ENCODE measurements around the gene MORN1. TPM values are rescaled to one million over a fixed set of nuclear protein-coding genes. Genes with fewer than 3 reads are reported as not detected.
A peak's percentile ranks its signal among the peaks of the same experiment; 100 is the strongest.

MORN1 gene
- total and polyA plus RNA-seq, 2 experiments from 2014 or later: 10.8 to 24.4 TPM

DNA sequence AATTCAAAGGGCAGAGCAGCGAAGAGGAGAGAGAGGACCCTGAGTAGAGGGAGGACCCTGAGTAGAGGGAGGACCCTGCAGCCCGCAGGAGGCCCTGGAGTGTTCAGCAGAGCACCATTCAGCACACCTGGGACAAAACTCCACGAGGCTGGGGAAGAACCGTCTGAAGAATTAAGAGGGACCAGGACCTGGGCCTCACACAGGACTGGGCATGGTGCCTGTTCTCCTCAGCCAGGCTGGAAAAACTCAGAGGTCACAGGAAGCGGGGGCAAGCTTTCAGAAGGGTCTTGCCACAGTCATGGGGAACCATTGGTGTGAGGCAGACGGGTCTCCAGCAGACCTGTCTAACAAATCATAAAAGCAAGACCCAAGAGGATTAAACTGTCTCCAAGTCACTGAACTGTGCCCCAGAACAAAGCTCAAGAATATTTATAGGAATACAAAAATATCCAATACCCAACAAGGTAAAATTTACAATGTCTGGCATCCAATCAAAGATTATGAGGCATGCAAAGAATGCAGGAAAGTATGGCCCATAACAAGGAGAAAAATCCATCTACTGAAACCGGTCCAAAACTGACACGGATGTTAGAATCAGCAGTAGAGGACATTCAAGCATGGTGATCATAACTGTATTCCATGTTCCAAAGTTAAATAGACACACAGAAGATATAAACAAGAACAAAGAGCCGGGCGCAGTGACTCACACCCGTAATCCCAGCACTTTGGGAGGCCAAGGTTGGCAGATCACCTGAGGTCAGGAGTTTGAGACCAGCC is 30.6 kb downstream of the MORN1 start:
- H3K9me3 ChIP-seq (ENCODE audit: low read depth): no peaks in the 10 kb centered on the region
- TF ChIP-seq, protein P1, sequence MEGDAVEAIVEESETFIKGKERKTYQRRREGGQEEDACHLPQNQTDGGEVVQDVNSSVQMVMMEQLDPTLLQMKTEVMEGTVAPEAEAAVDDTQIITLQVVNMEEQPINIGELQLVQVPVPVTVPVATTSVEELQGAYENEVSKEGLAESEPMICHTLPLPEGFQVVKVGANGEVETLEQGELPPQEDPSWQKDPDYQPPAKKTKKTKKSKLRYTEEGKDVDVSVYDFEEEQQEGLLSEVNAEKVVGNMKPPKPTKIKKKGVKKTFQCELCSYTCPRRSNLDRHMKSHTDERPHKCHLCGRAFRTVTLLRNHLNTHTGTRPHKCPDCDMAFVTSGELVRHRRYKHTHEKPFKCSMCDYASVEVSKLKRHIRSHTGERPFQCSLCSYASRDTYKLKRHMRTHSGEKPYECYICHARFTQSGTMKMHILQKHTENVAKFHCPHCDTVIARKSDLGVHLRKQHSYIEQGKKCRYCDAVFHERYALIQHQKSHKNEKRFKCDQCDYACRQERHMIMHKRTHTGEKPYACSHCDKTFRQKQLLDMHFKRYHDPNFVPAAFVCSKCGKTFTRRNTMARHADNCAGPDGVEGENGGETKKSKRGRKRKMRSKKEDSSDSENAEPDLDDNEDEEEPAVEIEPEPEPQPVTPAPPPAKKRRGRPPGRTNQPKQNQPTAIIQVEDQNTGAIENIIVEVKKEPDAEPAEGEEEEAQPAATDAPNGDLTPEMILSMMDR (IDR thresholded peaks at IDR 0.05; ENCODE audit: low read depth, low read length): no peak
- no peak overlapping the region for H3K4me3 ChIP-seq
- no peaks in the 10 kb centered on the region for H3K4me1 ChIP-seq (ENCODE audit: low read depth)
- no peaks in the 10 kb centered on the region for H3K36me3 ChIP-seq
- DNase-seq (ENCODE audit: low read depth in 1 of 2, low spot score in 1 of 2): peak in 1 of 2 donors; percentile 13
- H3K27me3 ChIP-seq: no peaks in the 10 kb centered on the region
- no peak overlapping the region for H3K27ac ChIP-seq

DNA sequence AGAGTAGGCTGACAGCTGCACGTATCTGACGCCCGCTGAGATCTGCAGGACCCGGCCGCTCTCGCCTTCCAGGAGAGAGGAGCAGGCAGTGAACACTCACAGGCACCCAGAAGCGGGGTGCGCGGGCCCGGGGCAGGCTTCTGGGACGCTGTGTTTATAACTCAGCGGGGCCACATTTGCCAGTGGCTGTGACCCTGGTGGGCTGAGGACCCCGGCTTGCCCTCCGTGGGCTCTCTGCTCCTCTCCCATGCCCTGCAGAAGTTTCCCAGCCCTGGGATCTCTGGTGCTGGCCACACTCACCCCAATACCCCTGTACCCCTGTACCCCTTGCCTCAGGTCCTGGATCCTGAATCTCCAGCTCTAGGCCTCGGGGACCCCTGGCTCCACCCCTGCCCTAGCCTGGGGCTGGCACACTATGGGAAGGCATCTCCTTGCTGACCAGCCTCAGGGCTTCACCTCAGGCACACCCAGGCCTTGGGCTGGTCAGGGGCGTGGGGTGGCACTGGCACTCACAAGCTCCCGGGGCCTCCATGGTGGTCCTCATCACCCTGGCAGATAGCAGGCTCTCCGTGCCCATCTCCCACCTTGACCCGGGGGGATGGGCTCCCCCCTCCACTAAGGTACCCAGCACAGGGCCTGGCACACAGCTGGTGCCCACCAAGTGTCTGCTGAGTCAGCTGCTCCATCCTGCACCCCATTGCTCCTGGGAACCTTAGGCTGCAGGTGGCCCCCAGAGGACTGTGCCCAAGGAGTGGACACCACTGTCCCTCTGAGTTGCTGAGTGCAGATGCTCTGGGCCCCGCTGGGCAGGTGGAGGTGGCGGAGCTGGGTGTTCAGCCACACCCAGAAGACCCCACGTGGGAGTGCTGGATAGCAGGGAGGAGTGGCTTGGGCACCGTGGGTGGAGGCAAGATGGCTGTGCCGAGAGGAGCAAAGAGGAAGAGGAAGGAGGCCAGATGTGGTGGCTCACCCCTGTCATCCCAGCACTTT is 32.4 kb downstream of the MORN1 start:
- no peaks in the 10 kb centered on the region for H3K4me1 ChIP-seq (ENCODE audit: low read depth)
- no peak overlapping the region for H3K4me3 ChIP-seq
- H3K27ac ChIP-seq: no peak overlapping the region
- H3K27me3 ChIP-seq: no peaks in the 10 kb centered on the region
- H3K9me3 ChIP-seq (ENCODE audit: low read depth): no peaks in the 10 kb centered on the region
- no peaks in the 10 kb centered on the region for H3K36me3 ChIP-seq
- TF ChIP-seq, protein P1 (IDR thresholded peaks at IDR 0.05; ENCODE audit: low read depth, low read length): no peak
- no peak for DNase-seq (ENCODE audit: low read depth in 1 of 2, low spot score in 1 of 2)

DNA sequence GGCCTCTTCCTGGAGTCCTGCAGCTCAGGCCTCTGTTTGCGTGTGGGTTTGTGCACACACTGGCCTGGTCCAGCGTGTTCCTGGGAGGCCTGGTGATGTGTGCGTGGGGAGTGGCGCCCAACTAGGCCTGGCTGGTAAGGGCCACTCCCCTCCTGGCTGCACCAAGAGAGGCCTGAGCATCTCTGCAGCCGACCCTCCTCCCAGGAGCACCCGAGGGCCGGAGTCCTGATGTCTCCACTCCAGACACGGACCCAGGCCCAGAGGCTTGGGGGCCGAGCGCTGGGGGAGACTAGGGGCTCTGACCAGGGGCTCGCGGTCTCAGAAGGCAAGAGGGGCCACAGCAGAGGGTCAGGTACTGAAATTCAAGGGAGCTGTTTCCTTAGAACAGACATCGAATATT is 33.3 kb downstream of the MORN1 start:
- TF ChIP-seq, protein P1 (IDR thresholded peaks at IDR 0.05; ENCODE audit: low read depth, low read length): no peak
- Histone ChIP-seq H3K9me3 (ENCODE audit: low read depth) (no peaks in the 10 kb centered on the region), H3K27me3 (no peaks in the 10 kb centered on the region), H3K4me1 (ENCODE audit: low read depth) (no peaks in the 10 kb centered on the region), H3K27ac (no peak overlapping the region), H3K36me3 (no peaks in the 10 kb centered on the region), H3K4me3 (no peak overlapping the region)
- DNase-seq (ENCODE audit: low read depth in 1 of 2, low spot score in 1 of 2): no peak

DNA sequence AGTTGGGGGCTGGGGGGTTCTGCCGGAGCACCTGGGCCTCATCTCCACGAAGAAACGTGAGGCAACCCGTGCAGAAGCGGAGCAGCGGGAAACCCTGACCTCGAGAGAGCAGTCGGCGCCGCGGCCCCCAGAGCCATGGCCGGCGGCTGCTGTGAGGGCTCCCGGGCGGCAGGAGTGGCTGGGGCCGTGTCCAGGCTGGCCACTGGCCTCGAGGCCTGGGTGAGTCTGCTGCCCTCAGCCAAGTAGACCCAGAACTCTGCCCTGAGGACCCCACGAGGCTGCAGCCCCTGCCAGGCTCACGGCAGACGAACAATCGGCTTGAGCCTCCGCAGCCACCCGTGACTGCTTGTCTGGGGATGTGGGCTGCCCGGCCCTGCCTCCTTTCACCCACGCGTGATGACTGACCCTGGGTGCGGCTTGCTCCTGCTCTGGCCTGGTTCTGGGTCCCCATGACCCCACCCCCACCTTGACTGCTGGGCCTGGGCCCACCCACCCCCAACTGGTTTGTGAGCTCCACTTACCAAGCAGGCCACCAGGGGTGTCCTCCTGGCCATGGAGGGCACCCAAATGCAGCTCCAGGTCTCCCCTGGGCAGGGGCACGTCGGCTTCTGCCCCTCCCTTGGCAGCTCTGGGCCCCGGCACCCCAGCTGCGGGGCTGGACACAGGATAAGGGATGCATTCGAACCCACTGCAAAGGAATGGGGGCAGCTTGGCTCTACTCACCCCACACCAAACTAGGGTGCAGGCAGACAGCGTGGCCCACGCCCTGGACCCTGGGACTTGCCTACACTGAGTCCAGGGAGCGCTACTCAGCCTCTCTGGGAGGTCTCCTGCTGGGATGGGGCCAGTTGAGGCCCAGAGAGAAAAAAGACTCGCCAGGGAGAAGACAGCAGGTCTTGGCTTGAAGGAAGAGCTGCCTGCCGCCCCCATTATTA is 34.2 kb downstream of the MORN1 start:
- Histone ChIP-seq H3K9me3 (ENCODE audit: low read depth) (no peaks in the 10 kb centered on the region), H3K36me3 (no peaks in the 10 kb centered on the region), H3K4me3 (no peak overlapping the region), H3K4me1 (ENCODE audit: low read depth) (no peaks in the 10 kb centered on the region), H3K27me3 (no peaks in the 10 kb centered on the region), H3K27ac (no peak overlapping the region)
- TF ChIP-seq, protein P1 (IDR thresholded peaks at IDR 0.05; ENCODE audit: low read depth, low read length): no peak
- no peak for DNase-seq (ENCODE audit: low read depth in 1 of 2, low spot score in 1 of 2)

DNA sequence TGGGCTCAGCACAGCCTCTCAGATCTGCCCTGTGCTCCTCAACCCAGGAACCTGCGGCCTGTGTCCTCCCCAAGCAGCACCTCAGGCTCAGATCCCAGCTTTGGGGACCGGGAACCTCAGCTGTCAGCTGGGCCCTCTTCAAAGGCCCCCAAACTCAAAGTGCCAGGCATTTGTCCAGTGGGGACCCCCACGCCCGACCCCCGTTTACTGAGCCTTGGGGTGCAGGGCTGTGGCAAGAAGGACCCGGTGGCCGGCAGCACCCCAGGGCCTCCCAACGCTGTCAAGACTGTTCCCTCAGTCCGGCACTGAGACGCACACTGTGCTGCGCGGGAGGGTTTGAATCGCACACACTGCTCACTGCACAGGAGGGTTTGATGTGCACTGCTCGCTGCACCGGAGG is 35.0 kb downstream of the MORN1 start:
- no peak overlapping the region for H3K27ac ChIP-seq
- H3K27me3 ChIP-seq: no peaks in the 10 kb centered on the region
- H3K9me3 ChIP-seq (ENCODE audit: low read depth): no peaks in the 10 kb centered on the region
- DNase-seq (ENCODE audit: low read depth in 1 of 2, low spot score in 1 of 2): no peak
- H3K4me1 ChIP-seq (ENCODE audit: low read depth): no peaks in the 10 kb centered on the region
- TF ChIP-seq, protein P1 (IDR thresholded peaks at IDR 0.05; ENCODE audit: low read depth, low read length): no peak
- no peaks in the 10 kb centered on the region for H3K36me3 ChIP-seq
- H3K4me3 ChIP-seq: no peak overlapping the region

Data from cardiac muscle cell (in vitro differentiated cells and primary cell).